ENCODE results near the gene CACNB3. TPM values are rescaled to one million over a fixed set of nuclear protein-coding genes. Genes with fewer than 3 reads are reported as not detected.
A peak's percentile ranks its signal among the peaks of the same experiment; 100 is the strongest.

The CACNB3 gene
- total and polyA plus RNA-seq, 9 of the 15 experiments (the other 6 are each of a cell fraction or from before 2014, with no cell fraction given) = 0.24 to 2.0 (median 1.5) TPM

- no peak for TF ChIP-seq BRD4 (IDR thresholded peaks at IDR 0.05)
- TF ChIP-seq MXI1 (IDR thresholded peaks at IDR 0.05; ENCODE audit: low read depth, low read length) = no peak
- 0 out of 2 replicates have a peak, but pooled peaks have one; percentile 21 for TF ChIP-seq ZNF175 (CRISPR knock-in tag; IDR thresholded peaks at IDR 0.05; ENCODE audit: low read depth)
- no peak for TF ChIP-seq ZNF232 (CRISPR knock-in tag; IDR thresholded peaks at IDR 0.05)
- TF ChIP-seq ZNF431 (CRISPR knock-in tag; IDR thresholded peaks at IDR 0.05) = peak; percentile 66; the same call in 1 of the 2 replicates
- TF ChIP-seq PTBP1 (IDR thresholded peaks at IDR 0.05; ENCODE audit: low read depth, low read length) = no peak
- no peak for TF ChIP-seq ZNF3 (CRISPR knock-in tag; IDR thresholded peaks at IDR 0.05)
- TF ChIP-seq SRF (CRISPR knock-in tag; IDR thresholded peaks at IDR 0.05) = no peak; a peak in 1 of 4 replicates
- no peak for TF ChIP-seq PBX2 (CRISPR knock-in tag; IDR thresholded peaks at IDR 0.05; ENCODE audit: low read depth)
- TF ChIP-seq PBX2 (tag; conservative IDR thresholded peaks at IDR 0.05; ENCODE audit: low read depth) = no peak
- TF ChIP-seq GABPB1 (CRISPR knock-in tag; IDR thresholded peaks at IDR 0.05) = peak; percentile 71; the same call in 1 of the 2 replicates
These were observed 3.8 kb upstream of the CACNB3 start (continued) for GRCh38 chr12:48814262-48815125.
